BJ (cell line): ENCODE data around the gene B4GALT1. TPM values are rescaled to one million over a fixed set of nuclear protein-coding genes. Genes with fewer than 3 reads are reported as not detected.

Experiments
- CTCF ChIA-PET: fragments of 350-600 bp; formaldehyde crosslinking; extraction: SDS; loops from one replicate; lab custom pipeline; 2021; ENCODE audit warnings: antibody characterized with exemption, inconsistent platforms; lab: Yijun Ruan, JAX
- POLR2A ChIA-PET: fragments of 300-600 bp; sonication (Branson Sonifier 250); formaldehyde crosslinking; extraction: SDS; loops from one replicate; lab custom pipeline; 2021; ENCODE audit warnings: antibody characterized with exemption; lab: Charles Lee
- DNase-seq: peaks from one replicate; pipeline ENCODE4 v3.0.0-alpha.2; 2011; ENCODE audit warnings: low read depth
- H3K27me3 ChIP-seq: 2 replicates; pipeline ENCODE4 v1.6.0; 2011; ENCODE audit warnings: low read length; ENCODE audit not compliant: control insufficient read depth, insufficient read depth
- H3K36me3 ChIP-seq: 2 replicates; pipeline ENCODE4 v1.5.1; 2011; ENCODE audit warnings: low read length; ENCODE audit not compliant: control insufficient read depth, insufficient read depth
- H3K4me3 ChIP-seq: 2 replicates; pipeline ENCODE4 v1.5.1; 2011; ENCODE audit warnings: low read depth, mild to moderate bottlenecking, control low read depth, low read length
- polyA plus RNA-seq: library from polyadenylated mRNA; depleted of rRNA; stranded (reverse); fragments of >200 nt; gene quantifications from 2 replicates; pipeline ENCODE4 v1.2.3, GENCODE V29; 2011; rRNA removed
- small RNA-seq: library from RNA; depleted of rRNA; stranded (forward); fragments of <200 nt; gene quantifications from one replicate; pipeline ENCODE3, GENCODE V24; 2012; ENCODE audit warnings: low replicate concordance, low read depth; ENCODE audit not compliant: insufficient read length
- TF ChIP-seq, protein P1 (sequence below): IDR thresholded peaks from 2 replicates; pipeline ENCODE4 v1.5.1; 2011; ENCODE audit warnings: low read depth, mild to moderate bottlenecking, control low read depth, inconsistent platforms, low read length, moderate library complexity; ENCODE audit not compliant: insufficient read depth

B4GALT1 gene
- polyA plus RNA-seq, 1 experiment: 85.6 TPM

- ChIA-PET POLR2A (no interaction called here), CTCF (interaction anchor here (0.7 kb wide), 1 partner anchor 8 kb away, joined by 3 read pairs; no protein-coding TSS in a partner anchor)
- Histone ChIP-seq H3K36me3 (peaks cover 13% of the 10 kb centered on the region), H3K27me3 (no peaks in the 10 kb centered on the region), H3K4me3 (no peak overlapping the region)
- DNase-seq: no peak
- TF ChIP-seq, protein P1, sequence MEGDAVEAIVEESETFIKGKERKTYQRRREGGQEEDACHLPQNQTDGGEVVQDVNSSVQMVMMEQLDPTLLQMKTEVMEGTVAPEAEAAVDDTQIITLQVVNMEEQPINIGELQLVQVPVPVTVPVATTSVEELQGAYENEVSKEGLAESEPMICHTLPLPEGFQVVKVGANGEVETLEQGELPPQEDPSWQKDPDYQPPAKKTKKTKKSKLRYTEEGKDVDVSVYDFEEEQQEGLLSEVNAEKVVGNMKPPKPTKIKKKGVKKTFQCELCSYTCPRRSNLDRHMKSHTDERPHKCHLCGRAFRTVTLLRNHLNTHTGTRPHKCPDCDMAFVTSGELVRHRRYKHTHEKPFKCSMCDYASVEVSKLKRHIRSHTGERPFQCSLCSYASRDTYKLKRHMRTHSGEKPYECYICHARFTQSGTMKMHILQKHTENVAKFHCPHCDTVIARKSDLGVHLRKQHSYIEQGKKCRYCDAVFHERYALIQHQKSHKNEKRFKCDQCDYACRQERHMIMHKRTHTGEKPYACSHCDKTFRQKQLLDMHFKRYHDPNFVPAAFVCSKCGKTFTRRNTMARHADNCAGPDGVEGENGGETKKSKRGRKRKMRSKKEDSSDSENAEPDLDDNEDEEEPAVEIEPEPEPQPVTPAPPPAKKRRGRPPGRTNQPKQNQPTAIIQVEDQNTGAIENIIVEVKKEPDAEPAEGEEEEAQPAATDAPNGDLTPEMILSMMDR: no peak
Measured at GRCh38 chr9:33065157-33066076, 101.7 kb downstream of the B4GALT1 start.

Small RNAs within 50 kb of the gene (small RNA-seq; reads per million reads assigned to genes)
- not detected for gene RNU4ATAC15P

Other genes starting within 250 kb of the B4GALT1 start
- 24.0 and 38.3 TPM in 2 replicates for gene APTX, start 165.7 kb downstream of the B4GALT1 start, polyA plus RNA-seq
- gene DNAJA1, start 142.1 kb downstream of the B4GALT1 start, polyA plus RNA-seq: 49.7 and 108 TPM in 2 replicates
- 9.9 and 16.7 TPM in 2 replicates for gene SMU1, start 90.7 kb downstream of the B4GALT1 start, polyA plus RNA-seq
- gene SPINK4, start 72.8 kb upstream of the B4GALT1 start, polyA plus RNA-seq: not detected in 2 replicates
- gene BAG1, start 97.4 kb upstream of the B4GALT1 start, polyA plus RNA-seq: 17.7 and 21.2 TPM in 2 replicates
- 37.6 and 84.9 TPM in 2 replicates for gene CHMP5, start 97.7 kb upstream of the B4GALT1 start, polyA plus RNA-seq
- 31.2 and 32.2 TPM in 2 replicates for gene NFX1, start 123.2 kb upstream of the B4GALT1 start, polyA plus RNA-seq
- gene AQP7, start 235.2 kb upstream of the B4GALT1 start, polyA plus RNA-seq: not detected in 2 replicates